Measurements from ENCODE around the gene CPPED1.

The CPPED1 gene

GRCh38 chr16:12803203-12804093, at the start of gene CPPED1:
Gene CPPED1, minus strand, starts transcription at chr16:12803887. Its CDS starts 111 bp downstream, at chr16:12803776.
- TF ChIP-seq, protein P1, sequence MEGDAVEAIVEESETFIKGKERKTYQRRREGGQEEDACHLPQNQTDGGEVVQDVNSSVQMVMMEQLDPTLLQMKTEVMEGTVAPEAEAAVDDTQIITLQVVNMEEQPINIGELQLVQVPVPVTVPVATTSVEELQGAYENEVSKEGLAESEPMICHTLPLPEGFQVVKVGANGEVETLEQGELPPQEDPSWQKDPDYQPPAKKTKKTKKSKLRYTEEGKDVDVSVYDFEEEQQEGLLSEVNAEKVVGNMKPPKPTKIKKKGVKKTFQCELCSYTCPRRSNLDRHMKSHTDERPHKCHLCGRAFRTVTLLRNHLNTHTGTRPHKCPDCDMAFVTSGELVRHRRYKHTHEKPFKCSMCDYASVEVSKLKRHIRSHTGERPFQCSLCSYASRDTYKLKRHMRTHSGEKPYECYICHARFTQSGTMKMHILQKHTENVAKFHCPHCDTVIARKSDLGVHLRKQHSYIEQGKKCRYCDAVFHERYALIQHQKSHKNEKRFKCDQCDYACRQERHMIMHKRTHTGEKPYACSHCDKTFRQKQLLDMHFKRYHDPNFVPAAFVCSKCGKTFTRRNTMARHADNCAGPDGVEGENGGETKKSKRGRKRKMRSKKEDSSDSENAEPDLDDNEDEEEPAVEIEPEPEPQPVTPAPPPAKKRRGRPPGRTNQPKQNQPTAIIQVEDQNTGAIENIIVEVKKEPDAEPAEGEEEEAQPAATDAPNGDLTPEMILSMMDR (IDR thresholded peaks at IDR 0.05; ENCODE audit: low read depth, low read length): no peak
- DNase-seq (ENCODE audit: extremely low read depth, low read depth): peak; percentile 81

GRCh38 chr16:12850186-12850585, 46.5 kb upstream of the CPPED1 start:
- TF ChIP-seq, protein P1 (IDR thresholded peaks at IDR 0.05; ENCODE audit: low read depth, low read length): no peak
- DNase-seq (ENCODE audit: extremely low read depth, low read depth): no peak

- no peak for DNase-seq (ENCODE audit: extremely low read depth, low read depth)
- TF ChIP-seq, protein P1 (IDR thresholded peaks at IDR 0.05; ENCODE audit: low read depth, low read length): no peak
Measured at GRCh38 chr16:12846592-12846991, 42.9 kb upstream of the CPPED1 start.

DNA sequence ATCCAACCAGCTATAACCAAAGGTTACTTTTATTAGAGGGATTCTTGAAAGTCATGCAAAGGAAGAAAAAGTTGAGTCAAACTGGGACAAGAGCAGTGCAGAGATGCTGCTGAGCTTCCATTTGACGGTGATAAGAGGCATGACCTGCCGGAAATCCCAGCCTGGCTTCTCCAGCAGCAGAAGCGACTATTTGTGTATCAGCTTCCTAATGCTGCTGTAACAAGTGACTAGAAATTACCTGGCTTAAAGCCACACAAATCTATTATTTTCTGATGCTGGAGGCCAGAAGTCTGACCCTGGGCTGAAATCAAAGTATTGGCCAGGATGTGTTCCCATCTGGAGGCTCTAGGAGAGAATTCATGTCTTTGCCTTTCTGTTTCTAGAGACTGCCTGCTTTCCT, 41.6 kb upstream of the CPPED1 start:
- TF ChIP-seq, protein P1 (IDR thresholded peaks at IDR 0.05; ENCODE audit: low read depth, low read length): no peak
- DNase-seq (ENCODE audit: extremely low read depth, low read depth): no peak

DNA sequence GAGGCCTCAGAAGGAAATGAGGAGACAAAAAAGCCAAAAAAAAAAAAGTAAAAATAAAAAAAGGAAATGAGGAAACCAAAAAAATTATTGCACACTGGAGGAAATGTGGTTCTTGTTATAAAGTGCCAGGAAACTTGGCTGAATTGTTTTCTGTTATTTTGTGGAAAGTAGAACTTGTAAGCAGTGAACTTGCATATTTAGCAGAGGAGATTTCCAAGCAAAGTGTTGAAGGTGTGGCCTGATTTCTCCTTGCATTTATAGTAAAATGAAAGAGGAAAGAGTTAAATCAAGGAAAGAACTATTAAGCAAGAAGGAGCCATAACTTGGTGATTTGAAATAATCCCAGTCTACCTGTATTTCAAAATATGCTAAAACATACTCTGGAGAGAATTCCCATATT, 34.1 kb upstream of the CPPED1 start:
- TF ChIP-seq, protein P1 (IDR thresholded peaks at IDR 0.05; ENCODE audit: low read depth, low read length): no peak
- no peak for DNase-seq (ENCODE audit: extremely low read depth, low read depth)

DNA sequence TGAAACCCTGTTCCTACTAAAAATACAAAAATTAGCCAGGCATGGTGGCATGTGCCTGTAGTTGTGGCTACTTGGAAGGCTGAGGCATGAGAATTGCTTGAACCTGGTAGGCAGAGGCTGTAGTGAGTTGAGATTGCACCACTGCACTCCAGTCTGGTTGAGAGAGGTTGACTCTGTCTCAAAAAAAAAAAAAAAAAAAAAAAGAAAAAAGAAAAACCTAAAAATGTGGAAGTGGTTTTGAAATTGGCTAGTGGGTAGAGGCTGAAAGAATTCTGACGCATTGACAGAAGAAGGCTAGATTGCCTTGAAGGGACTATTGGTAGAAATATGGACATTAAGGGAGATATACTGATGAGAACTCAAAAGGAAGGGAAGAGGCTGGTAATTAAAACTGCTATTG, 33.6 kb upstream of the CPPED1 start:
- DNase-seq (ENCODE audit: extremely low read depth, low read depth): no peak
- TF ChIP-seq, protein P1 (IDR thresholded peaks at IDR 0.05; ENCODE audit: low read depth, low read length): no peak

DNA sequence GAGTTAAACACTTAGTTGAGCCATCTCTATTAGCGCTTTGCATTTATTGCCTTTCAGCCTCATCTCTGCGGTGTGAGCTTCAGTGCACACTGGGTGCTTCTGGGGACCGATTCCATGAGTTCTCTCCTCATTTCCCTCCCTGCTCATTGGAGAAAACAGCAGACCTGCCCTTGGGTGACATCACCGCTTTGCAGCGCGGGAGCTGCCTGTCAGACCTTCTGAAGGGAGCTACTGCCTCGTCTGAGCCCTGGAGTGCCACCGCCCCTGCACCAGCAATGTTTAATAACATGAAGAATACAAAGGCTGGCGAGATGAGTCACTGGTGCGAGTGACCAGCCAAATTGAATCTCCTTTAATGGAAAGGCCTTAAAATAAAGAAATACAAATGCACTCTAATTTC, 30.2 kb upstream of the CPPED1 start:
- DNase-seq (ENCODE audit: extremely low read depth, low read depth): no peak
- TF ChIP-seq, protein P1 (IDR thresholded peaks at IDR 0.05; ENCODE audit: low read depth, low read length): no peak

Data from AG09319 (cell line).